Thyroid gland (tissue), 4 donors: Measurements from ENCODE around the gene SEC16B. TPM values are rescaled to one million over a fixed set of nuclear protein-coding genes. Genes with fewer than 3 reads are reported as not detected.

Experiments used
- DNase-seq, 2 donors: peaks; one replicate each; pipeline ENCODE4 v3.0.0-alpha.2; 2019
- H3K27ac ChIP-seq, 3 donors: fragments of 200-600 bp; sonication (generic); 1 replicate in 2 of 3; 2 replicates in 1 of 3; pipeline ENCODE4 v1.5.1; 2016 to 2019; ENCODE audit warnings: mild to moderate bottlenecking in 1 of 3, moderate library complexity in 1 of 3
- H3K27me3 ChIP-seq: fragments of 200-600 bp; sonication (generic); one replicate; pipeline ENCODE4 v1.5.1; 2019
- H3K36me3 ChIP-seq, 2 donors: fragments of 200-600 bp; sonication (generic); one replicate each; pipeline ENCODE4 v1.5.1; 2016 to 2019
- H3K4me1 ChIP-seq, 2 donors: fragments of 200-600 bp; sonication (generic); one replicate each; pipeline ENCODE4 v1.5.1; 2017 to 2019
- H3K4me3 ChIP-seq, 3 donors: fragments of 200-600 bp; sonication (generic); replicated peaks in 1 of 3; 1 replicate in 2 of 3; 2 replicates in 1 of 3; pipeline ENCODE4 v1.5.1; 2016; ENCODE audit warnings: mild to moderate bottlenecking in 1 of 3
- H3K9me3 ChIP-seq: fragments of 200-600 bp; sonication (generic); one replicate; pipeline ENCODE4 v1.5.1; 2017
- POLR2A ChIP-seq, 2 donors: fragments of 450-650 bp; IDR thresholded peaks; one replicate each; pipeline ENCODE4 v1.6.1; 2017; ENCODE audit warnings: antibody characterized with exemption in 2 of 2, mild to moderate bottlenecking in 2 of 2, moderate library complexity in 1 of 2
- whole genome bisulfite sequencing, 2 donors: methylation state at CpG; one replicate each; pipeline ENCODE4 v1.1.5; 2017; 5-methylcytosine and 5-hydroxymethylcytosine counted together
- intact Hi-C: fragments of 100-400 bp; cut with DNase I; formaldehyde crosslinking; loops from one replicate; pipeline ENCODE4 v1.15.1; 2023
- total RNA-seq, 4 donors: library from RNA; depleted of rRNA; stranded (reverse); fragments of >200 nt; gene quantifications; one replicate each; pipeline ENCODE4 v1.2.3, GENCODE V29; 2016
- TF ChIP-seq, protein P1 (sequence below), 6 experiments: fragments of 200-600 bp in 3 of 6; fragments of 450-650 bp in 3 of 6; sonication (generic) in 3 of 6; IDR thresholded peaks; one replicate each; pipeline ENCODE4 v1.5.1; 2016 to 2019; ENCODE audit warnings: antibody characterized with exemption in 6 of 6, mild to moderate bottlenecking in 2 of 6, inconsistent platforms in 1 of 6, moderate library complexity in 1 of 6

SEC16B gene
- total RNA-seq, 4 donors from 2014 or later = 3.8 to 12.8 (median 6.2) TPM

- Histone ChIP-seq H3K4me1 (no peaks in the 10 kb centered on the region), H3K4me3 (no peak overlapping the region), H3K36me3 (no peaks in the 10 kb centered on the region), H3K27ac (no peak overlapping the region), H3K9me3 (no peaks in the 10 kb centered on the region), H3K27me3 (no peaks in the 10 kb centered on the region)
- no peak for TF ChIP-seq POLR2A (IDR thresholded peaks at IDR 0.05)
- TF ChIP-seq, protein P1, sequence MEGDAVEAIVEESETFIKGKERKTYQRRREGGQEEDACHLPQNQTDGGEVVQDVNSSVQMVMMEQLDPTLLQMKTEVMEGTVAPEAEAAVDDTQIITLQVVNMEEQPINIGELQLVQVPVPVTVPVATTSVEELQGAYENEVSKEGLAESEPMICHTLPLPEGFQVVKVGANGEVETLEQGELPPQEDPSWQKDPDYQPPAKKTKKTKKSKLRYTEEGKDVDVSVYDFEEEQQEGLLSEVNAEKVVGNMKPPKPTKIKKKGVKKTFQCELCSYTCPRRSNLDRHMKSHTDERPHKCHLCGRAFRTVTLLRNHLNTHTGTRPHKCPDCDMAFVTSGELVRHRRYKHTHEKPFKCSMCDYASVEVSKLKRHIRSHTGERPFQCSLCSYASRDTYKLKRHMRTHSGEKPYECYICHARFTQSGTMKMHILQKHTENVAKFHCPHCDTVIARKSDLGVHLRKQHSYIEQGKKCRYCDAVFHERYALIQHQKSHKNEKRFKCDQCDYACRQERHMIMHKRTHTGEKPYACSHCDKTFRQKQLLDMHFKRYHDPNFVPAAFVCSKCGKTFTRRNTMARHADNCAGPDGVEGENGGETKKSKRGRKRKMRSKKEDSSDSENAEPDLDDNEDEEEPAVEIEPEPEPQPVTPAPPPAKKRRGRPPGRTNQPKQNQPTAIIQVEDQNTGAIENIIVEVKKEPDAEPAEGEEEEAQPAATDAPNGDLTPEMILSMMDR (IDR thresholded peaks at IDR 0.05) = no peak
- 60 to 65% methylated on average over 3 of the region's 3 CpGs for WGBS, 2 donors
- intact Hi-C loops = no loop called here
- DNase-seq = no peak
Measured at GRCh38 chr1:178011465-178011828, 41.6 kb upstream of the SEC16B start.

DNA sequence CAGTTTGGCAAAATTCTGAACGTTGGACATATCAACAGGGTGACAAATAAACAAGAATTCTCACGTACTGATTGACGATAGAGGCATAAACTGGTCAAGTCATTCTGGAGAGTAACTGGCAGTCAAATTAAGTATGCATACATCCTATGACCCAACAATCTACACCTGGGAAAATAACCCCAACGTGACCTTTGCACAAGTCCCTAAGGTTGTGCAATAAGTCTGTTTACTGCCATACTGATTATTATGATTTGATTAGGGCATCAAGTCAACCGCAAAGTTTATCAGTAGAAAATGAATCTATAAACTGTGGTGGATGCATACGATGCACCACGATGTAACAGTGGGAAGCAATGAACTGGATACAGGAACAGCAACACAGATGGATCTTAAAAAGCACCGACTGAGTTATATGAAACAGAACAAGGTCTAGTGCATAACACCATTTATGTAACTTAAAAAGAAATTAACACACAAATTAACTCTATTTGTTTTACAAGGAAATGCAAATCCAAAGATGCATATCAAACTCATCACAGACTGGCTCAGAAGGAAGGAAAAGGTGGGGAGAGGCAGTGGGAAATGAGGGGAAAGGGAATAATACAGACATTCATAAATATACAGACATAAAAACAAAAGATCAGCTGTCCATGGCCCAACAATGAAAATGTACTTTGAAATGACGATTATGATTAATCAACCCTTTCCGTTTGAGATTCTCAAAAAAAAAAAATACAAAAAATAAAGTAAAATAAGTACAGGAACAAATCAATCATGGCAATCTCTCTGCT, 41.0 kb upstream of the SEC16B start:
- Histone ChIP-seq H3K27ac (no peak overlapping the region), H3K27me3 (no peaks in the 10 kb centered on the region), H3K4me3 (no peak overlapping the region), H3K9me3 (no peaks in the 10 kb centered on the region), H3K4me1 (no peaks in the 10 kb centered on the region), H3K36me3 (no peaks in the 10 kb centered on the region)
- no peak for TF ChIP-seq POLR2A (IDR thresholded peaks at IDR 0.05)
- TF ChIP-seq, protein P1 (IDR thresholded peaks at IDR 0.05) = no peak
- intact Hi-C loops = no loop called here
- WGBS, 2 donors = 73 to 83% methylated on average over 10 of the region's 10 CpGs
- no peak for DNase-seq

GRCh38 chr1:178006043-178006442, 36.2 kb upstream of the SEC16B start:
- Histone ChIP-seq H3K4me3 (no peak overlapping the region), H3K27ac (no peak overlapping the region), H3K27me3 (no peaks in the 10 kb centered on the region), H3K4me1 (no peaks in the 10 kb centered on the region), H3K36me3 (no peaks in the 10 kb centered on the region), H3K9me3 (no peaks in the 10 kb centered on the region)
- intact Hi-C loops = no loop called here
- DNase-seq = no peak
- 95 to 97% methylated on average over 4 of the region's 4 CpGs for WGBS, 2 donors
- TF ChIP-seq, protein P1 (IDR thresholded peaks at IDR 0.05) = no peak
- no peak for TF ChIP-seq POLR2A (IDR thresholded peaks at IDR 0.05)

DNA sequence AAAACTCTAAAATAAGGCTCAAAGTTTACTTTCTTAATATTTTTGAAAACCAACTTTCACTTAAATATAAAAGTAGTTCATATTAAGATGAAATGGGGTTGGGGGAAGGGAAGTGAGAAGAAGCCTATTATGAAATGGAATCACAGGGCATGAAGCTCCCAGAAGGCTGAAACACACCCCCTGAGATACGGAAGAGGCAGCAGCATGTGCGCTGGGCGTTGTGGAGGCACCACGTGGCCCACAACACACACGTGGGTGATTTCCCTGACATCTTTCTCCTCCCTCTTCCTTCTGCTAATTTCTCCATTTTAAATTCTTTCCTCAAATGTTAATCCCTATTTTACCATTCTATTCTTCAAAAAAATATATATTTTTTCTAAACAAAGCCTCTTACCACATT, 35.6 kb upstream of the SEC16B start:
- H3K4me3 ChIP-seq = no peak overlapping the region
- DNase-seq = no peak
- intact Hi-C loops = no loop called here
- H3K4me1 ChIP-seq = no peaks in the 10 kb centered on the region
- H3K36me3 ChIP-seq = no peaks in the 10 kb centered on the region
- H3K9me3 ChIP-seq = no peaks in the 10 kb centered on the region
- no peak overlapping the region for H3K27ac ChIP-seq
- 82 to 86% methylated on average over 5 of the region's 5 CpGs for WGBS, 2 donors
- H3K27me3 ChIP-seq = no peaks in the 10 kb centered on the region
- TF ChIP-seq POLR2A (IDR thresholded peaks at IDR 0.05) = no peak

DNA sequence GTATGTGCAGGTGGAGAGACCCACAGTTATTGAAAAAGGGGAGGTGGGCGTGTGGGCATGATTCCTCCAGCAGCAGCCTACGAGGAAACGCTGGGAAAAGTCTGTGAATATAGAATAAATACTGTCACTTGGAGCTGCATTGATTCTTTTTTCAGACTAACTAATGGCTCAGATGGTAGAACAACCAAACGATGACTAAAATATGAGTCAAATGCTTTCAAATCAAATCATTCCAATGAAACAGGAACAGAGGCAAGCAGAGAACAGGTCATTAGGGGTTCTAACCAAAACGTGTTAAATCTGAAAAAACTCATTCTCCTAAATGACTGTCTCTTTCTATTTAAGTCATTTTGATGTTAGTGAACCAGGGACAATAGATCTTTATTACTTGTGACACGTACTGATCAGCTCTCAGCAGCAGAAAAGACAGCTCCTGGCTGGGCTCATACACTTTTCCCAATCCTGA, 35.1 kb upstream of the SEC16B start:
- no peak overlapping the region for H3K27ac ChIP-seq
- intact Hi-C loops = no loop called here
- DNase-seq = no peak
- 84% methylated on average over 6 of the region's 6 CpGs for WGBS, 2 donors
- no peak overlapping the region for H3K4me3 ChIP-seq
- H3K36me3 ChIP-seq = no peaks in the 10 kb centered on the region
- H3K4me1 ChIP-seq = no peaks in the 10 kb centered on the region
- TF ChIP-seq, protein P1 (IDR thresholded peaks at IDR 0.05) = no peak
- no peak for TF ChIP-seq POLR2A (IDR thresholded peaks at IDR 0.05)
- no peaks in the 10 kb centered on the region for H3K9me3 ChIP-seq
- H3K27me3 ChIP-seq = no peaks in the 10 kb centered on the region
